GM19025 (cell line): ENCODE measurements around the gene PRDM12.

ENCODE experiments used
- ATAC-seq: cut with Tn5 transposase; IDR thresholded peaks from one replicate; pipeline ENCODE4 v1.9.1; 2021; ENCODE audit warnings: mild to moderate bottlenecking, low read depth, moderate library complexity; ENCODE audit not compliant: unreplicated experiment

PRDM12 gene

DNA sequence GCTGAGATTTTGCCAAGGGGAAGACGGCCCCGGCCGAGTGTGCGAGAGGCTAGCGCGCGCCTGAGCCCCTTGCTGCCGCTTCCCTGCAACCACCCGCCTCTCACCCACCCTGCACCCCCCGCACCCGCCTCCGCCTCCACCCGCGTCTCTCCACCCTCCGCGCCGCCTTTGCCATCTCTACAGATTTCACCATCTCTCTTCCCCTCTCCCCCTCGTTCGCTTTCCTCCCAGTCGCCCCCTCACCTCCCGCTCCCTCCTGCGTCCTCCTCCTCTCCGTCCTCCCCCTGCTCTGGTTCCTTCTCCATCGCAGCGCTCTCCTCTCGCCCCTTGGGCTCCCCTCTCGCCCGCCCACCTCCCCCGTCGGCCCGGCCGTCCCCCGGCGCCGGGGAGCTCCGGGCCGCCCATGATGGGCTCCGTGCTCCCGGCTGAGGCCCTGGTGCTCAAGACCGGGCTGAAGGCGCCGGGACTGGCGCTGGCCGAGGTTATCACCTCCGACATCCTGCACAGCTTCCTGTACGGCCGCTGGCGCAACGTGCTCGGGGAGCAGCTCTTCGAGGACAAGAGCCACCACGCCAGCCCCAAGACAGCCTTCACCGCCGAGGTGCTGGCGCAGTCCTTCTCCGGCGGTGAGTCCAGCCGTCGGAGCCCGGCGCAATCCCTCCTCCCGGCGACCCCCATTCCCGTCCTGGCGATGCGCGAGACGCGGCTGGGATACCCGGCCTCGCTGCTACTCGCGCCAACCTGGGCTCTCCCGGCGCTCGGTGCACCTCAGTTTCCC lies at the start of gene PRDM12:
Gene PRDM12 (plus strand): TSS at position 344 of the 778 bp plus-strand sequence. CDS start 60 bp downstream, at position 404.
- ATAC-seq = no peak

- ATAC-seq = no peak
Measured at GRCh38 chr9:130616451-130616850, 47.9 kb upstream of the PRDM12 start.

- no peak for ATAC-seq
Measured at GRCh38 chr9:130623466-130623865, 40.9 kb upstream of the PRDM12 start.

- ATAC-seq = no peak
Measured at GRCh38 chr9:130624154-130624553, 40.2 kb upstream of the PRDM12 start.

- no peak for ATAC-seq
Measured at GRCh38 chr9:130626249-130626996, 38.0 kb upstream of the PRDM12 start.

DNA sequence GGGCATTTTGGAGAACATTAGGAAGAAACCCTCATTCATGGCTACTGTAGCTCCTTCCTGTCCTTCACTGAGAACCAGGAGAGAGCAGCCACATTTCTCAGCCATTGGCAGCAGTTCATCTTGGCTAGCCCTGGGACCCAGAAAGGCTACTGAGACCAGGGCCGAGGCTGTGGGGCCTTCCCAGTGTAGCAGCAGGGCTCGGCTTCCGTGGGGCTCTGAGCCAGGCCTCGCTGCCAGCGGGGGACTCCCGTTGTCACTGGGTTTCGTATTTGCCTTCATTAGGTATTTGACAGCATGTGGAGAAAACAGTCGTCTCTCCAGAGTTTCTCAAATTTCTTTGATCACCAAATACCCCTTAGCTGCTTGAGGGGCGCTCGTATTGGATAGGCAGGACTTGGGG lies 37.3 kb upstream of the PRDM12 start:
- ATAC-seq = no peak

DNA sequence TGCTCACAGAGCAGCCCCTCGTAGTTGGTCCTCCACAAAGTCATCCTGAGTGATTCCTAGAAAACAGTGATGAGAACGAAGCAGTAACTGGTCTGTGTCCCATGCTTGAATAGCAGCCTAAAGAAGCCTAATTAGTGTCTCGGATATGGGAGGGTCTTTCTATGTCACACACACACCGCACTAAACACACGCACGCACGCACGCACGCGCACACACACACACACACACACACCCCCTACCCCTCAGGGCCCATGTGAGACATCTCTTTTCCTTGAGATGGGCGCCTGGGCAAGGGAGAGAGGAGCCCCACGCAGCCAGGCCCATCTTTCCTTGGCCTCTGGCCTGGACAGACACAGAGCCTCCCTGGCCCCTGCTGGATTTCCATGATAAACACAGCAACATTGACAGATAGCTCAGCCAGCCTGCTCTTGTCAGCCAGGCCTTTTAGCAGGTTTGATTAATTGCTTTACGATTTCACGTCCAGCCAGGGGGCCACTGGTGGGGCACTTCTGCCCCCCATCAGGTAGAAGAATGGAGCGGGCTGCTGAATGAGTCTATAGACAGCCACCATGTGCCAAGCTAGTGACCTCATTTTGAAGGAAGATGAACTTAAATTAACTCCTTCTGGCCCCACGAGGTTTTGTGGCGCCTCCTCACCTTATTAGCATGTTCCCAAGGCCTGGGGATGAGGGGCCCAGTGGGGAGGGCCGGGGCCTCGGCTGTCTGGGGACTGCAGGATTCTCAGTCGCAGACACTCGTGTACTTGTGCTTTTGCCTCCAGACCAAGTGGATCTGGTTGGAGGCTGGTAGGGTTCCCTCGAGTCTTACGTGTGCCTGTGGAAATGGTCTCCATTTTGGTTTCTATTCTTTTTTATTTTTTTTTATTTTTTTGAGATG lies 36.2 kb upstream of the PRDM12 start:
- ATAC-seq = no peak

GRCh38 chr9:130629443-130630070 lies 34.8 kb upstream of the PRDM12 start:
- ATAC-seq = no peak

DNA sequence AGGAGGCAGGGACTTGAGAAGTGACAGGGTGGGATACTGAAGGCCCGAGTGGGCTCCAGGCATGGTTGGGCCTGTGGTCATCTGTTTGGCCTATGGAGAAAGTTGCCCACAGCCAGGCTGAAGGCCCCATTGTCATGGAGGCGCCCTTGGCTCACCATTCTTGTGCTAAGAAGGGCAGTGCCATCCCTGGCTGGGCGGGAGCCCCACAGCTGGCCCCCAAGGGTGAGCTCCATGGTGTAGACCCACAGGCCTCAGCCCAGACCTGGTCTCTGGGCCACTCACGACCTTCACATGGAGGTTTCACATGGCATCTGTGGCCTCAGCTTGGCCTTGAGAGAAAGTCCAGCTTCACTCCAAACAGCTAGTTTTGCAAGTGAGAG lies 34.3 kb upstream of the PRDM12 start:
- ATAC-seq = no peak

DNA sequence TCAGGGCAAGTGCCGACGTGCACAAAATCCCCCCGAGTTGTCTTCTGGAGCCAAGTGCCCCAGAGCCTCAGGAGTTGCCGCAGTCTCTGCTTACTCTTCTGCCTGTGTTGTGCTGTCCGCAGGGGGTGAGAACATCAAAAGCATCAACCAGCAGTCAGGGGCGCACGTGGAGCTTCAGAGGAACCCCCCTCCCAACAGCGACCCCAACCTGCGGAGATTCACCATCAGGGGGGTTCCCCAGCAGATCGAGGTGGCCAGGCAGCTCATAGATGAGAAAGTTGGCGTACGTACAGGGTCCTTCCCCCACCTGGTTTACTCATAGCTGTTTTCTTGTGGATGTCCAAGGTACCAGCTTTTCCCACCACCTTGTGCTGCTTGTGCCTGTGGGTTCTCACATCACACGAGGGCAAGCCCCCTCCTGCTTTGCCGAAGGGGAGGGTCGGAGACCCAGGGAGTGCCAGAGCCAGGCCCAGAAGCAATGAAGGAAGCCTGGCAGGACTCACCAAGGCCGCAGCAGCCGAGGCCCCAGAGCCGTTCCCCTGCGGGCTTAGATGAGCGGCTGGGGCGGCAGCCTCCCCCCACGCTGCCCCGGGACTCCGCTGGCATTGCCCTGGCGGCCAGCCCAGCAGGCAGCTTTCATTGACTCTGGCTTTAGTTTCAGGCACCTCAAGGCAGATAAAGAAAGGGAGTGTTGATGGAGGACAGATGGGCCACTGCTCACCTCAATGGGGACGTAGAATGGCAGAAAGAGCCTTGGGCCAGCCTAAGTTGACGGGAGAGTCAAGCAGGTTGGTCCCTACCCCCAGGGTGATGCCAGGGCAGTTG lies 33.7 kb upstream of the PRDM12 start:
- ATAC-seq = no peak

GRCh38 chr9:130631331-130632080 lies 32.9 kb upstream of the PRDM12 start:
- ATAC-seq = no peak

- no peak for ATAC-seq
Measured at GRCh38 chr9:130632081-130632710, 32.2 kb upstream of the PRDM12 start.

DNA sequence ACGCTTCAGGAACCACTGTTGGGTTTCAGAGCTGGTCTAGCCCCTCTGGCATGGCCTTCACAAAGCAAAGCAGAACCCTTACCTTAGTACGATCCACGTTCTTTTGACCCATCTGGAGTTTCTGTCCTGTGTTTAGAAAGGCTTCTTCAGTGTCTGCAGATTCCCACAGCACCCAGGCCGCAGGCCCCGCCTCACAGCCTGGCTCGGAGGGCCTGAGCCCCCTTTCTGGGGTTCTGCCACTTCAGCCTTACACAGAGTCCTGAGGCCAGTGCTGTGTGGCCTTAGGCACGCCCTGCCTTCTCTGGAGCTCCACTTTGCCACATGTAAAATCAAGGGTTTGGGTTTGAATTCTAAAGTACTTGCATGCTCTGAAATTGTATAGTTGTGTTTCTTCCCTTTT lies 31.6 kb upstream of the PRDM12 start:
- no peak for ATAC-seq

- ATAC-seq = no peak
Measured at GRCh38 chr9:130633336-130634190, 30.8 kb upstream of the PRDM12 start.

DNA sequence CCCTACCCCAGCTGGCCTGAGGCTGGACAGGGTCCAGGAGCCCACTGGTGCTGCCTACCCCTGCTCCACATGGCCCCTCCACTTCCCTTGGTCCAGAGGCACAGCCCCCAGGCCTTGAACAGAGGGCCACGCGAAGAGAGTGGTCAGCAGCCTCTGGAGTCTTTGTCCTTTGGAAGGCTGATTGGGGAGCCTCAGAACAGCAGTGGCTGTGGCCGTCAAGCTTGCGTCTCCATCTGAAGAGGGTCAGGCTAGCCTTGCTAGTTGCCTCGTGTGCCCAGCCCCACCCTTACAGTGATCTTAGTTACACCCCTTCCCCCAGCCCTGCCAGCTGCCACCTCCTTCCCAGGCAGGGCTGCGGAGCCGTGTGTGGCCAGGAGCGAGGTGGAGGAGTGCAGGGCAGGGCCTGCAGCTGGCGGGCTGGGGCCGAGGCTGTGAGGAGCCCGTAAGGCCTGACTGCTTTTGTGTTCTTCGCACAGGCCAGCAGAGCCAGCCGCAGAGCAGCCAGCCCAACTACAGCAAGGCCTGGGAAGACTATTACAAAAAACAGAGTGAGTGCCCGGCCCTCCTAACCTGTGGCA lies 30.1 kb upstream of the PRDM12 start:
- ATAC-seq = no peak

DNA sequence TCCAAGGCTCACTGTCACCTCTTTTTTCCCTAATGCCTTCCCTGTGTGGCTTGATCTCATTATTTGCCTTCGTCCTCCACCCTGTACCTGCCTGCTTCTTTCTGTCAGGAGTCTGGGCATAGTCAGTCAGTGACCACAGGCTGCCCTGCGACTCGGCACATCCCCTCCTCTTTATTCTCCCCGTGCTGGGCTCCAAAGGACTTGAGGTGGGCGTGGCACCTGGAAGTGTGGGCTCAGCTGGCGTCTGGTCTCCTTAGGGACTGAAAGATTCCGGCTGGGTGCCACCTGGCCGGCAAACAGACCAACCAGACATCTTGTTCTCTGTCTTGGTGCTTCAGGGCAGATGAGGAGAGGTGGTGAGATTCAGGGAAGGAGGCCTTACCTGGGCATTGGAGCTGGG lies 29.6 kb upstream of the PRDM12 start:
- ATAC-seq = no peak

DNA sequence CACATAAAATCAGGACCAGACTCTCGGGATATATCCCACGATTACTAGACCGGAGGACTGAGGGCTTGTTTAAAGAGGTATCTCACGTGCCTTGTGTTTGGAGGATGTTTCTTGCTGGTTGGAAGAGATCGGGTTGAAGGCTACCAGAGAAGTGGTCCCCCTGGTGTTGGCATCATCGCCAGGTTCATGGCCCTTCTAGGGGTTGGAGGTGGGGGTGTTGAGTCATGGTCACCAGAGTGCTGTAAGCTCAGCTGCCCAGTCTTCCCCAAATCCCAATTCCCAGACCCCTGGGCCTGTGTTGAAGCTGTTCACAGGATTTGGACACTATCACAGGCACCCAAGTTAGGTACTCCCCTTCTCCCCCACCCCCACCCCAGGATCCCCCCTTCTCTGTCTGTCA lies 29.1 kb upstream of the PRDM12 start:
- no peak for ATAC-seq
